ENCODE measurements around the gene NDUFS3. TPM values are rescaled to one million over a fixed set of nuclear protein-coding genes. Genes with fewer than 3 reads are reported as not detected.

The NDUFS3 gene
- total and polyA plus RNA-seq, 8 donors = 28.6 to 210 (median 114) TPM

- no peaks in the 10 kb centered on the region for H3K9me3 ChIP-seq
- TF ChIP-seq EP300 (IDR thresholded peaks at IDR 0.05) (no peak), POLR2AphosphoS5 (IDR thresholded peaks at IDR 0.05) (no peak), POLR2A (IDR thresholded peaks at IDR 0.05) (no peak)
- TF ChIP-seq, protein P1, sequence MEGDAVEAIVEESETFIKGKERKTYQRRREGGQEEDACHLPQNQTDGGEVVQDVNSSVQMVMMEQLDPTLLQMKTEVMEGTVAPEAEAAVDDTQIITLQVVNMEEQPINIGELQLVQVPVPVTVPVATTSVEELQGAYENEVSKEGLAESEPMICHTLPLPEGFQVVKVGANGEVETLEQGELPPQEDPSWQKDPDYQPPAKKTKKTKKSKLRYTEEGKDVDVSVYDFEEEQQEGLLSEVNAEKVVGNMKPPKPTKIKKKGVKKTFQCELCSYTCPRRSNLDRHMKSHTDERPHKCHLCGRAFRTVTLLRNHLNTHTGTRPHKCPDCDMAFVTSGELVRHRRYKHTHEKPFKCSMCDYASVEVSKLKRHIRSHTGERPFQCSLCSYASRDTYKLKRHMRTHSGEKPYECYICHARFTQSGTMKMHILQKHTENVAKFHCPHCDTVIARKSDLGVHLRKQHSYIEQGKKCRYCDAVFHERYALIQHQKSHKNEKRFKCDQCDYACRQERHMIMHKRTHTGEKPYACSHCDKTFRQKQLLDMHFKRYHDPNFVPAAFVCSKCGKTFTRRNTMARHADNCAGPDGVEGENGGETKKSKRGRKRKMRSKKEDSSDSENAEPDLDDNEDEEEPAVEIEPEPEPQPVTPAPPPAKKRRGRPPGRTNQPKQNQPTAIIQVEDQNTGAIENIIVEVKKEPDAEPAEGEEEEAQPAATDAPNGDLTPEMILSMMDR (IDR thresholded peaks at IDR 0.05) = no peak
- peak overlapping the region; percentile 81 to 95 (median 92) for H3K4me3 ChIP-seq
- no peak for DNase-seq
- H3K4me1 ChIP-seq = peaks cover 5 to 33% (median 18%) of the 10 kb centered on the region in 4 donors
- peaks cover 0 to 19% (median 11%) of the 10 kb centered on the region in 4 donors for H3K36me3 ChIP-seq
- WGBS, 5 donors = 9 to 13% (median 10%) methylated on average over 11 of the region's 11 CpGs
- H3K27ac ChIP-seq = peak overlapping the region; percentile 80 to 89 (median 87)
- no peaks in the 10 kb centered on the region for H3K27me3 ChIP-seq
- intact Hi-C loops (cut with DNase I; ENCODE audit: low total_unique reads) = no loop called here
Measured at GRCh38 chr11:47564933-47565339, 13.9 kb upstream of the NDUFS3 start.

DNA sequence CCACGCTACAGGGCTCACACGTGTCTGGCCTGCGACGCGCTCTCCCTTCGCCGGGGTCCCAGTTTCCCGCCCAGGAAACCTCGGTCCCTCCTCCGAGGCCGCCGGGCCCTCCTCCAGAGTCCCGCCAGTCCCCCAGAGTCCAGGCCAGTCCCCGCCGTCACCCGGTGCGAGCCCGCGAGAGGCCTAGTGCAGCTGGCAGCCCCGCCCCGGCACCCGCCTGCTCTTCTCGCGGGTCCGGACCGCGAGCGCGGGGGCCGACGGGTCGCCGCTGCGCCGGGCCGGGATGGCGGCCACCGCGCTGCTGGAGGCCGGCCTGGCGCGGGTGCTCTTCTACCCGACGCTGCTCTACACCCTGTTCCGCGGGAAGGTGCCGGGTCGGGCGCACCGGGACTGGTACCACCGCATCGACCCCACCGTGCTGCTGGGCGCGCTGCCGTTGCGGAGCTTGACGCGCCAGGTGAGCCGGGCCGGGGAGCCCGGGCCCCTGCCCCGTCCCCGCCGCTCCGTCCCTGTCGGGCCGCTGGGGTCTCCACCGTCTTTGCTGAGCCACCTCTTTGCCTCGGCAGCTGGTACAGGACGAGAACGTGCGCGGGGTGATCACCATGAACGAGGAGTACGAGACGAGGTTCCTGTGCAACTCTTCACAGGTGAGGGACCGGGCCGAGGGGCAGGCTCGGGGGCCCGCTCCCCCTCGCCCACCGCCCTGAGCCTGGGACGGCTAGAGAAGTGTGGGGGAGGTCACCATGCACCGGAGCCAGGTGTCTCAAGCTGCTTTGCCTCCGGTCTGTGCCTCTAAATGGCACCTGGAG, 13.3 kb upstream of the NDUFS3 start, which contains the start of gene PTPMT1:
TSS of gene PTPMT1 (plus strand) at position 260 of the 809 bp plus-strand sequence. CDS start at position 284, 24 bp downstream.
- H3K9me3 ChIP-seq = no peaks in the 10 kb centered on the region
- peaks cover 0 to 25% (median 17%) of the 10 kb centered on the region in 4 donors for H3K36me3 ChIP-seq
- H3K27me3 ChIP-seq = no peaks in the 10 kb centered on the region
- H3K4me1 ChIP-seq = peaks cover 5 to 33% (median 18%) of the 10 kb centered on the region in 4 donors
- peak within 1 kb of the TSS; percentile 81 to 95 (median 92) for H3K4me3 ChIP-seq
- 0 to 2% (median 1%) methylated on average over 11 to 86 of the region's 86 CpGs for WGBS, 5 donors
- peak within 1 kb of the TSS; percentile 80 to 89 (median 87) for H3K27ac ChIP-seq
- TF ChIP-seq POLR2AphosphoS5 (IDR thresholded peaks at IDR 0.05) = peak in 2 of 3 donors; percentile 16 to 38
- TF ChIP-seq, protein P1 (IDR thresholded peaks at IDR 0.05) = no peak
- peak; percentile 77 to 94 for DNase-seq
- intact Hi-C loops (cut with DNase I; ENCODE audit: low total_unique reads) = no loop called here

DNA sequence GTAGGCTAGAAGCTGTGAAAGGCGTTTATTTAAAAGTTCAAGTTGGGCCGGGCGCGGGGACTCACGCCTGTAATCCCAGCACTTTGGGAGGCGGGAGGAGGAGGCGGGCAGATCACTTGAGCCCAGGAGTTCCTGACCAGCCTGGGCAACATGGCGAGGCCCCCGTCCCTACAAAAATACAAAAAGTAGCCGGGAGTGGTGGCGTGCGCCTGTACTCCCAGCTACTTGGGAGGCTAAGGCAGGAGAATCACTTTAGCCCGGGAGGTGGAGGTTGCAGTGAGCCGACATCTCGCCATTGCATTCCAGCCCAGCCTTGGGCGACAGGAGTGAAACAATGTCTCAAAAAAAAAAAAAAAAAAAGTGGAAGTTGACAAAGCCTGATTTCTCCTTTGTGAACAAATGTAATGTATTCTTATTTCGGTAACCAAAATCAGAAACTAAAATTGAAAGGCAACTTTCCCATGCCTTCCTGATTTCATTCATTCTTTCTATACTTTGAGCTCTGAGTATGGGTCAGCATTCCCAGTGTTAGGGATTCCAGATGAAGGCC, 12.7 kb upstream of the NDUFS3 start:
- Histone ChIP-seq H3K27me3 (no peaks in the 10 kb centered on the region), H3K27ac (peak overlapping the region; percentile 80 to 89 (median 87)), H3K9me3 (no peaks in the 10 kb centered on the region), H3K36me3 (peaks cover 0 to 32% (median 23%) of the 10 kb centered on the region in 4 donors), H3K4me3 (peak overlapping the region; percentile 81 to 95 (median 92)), H3K4me1 (peaks cover 5 to 33% (median 19%) of the 10 kb centered on the region in 4 donors)
- DNase-seq = peak; percentile 33 to 35
- TF ChIP-seq EP300 (IDR thresholded peaks at IDR 0.05) (no peak), POLR2AphosphoS5 (IDR thresholded peaks at IDR 0.05) (no peak), POLR2A (IDR thresholded peaks at IDR 0.05) (no peak)
- TF ChIP-seq, protein P1 (IDR thresholded peaks at IDR 0.05) = no peak
- 18 to 37% (median 21%) methylated on average over 17 of the region's 17 CpGs for WGBS, 5 donors
- intact Hi-C loops (cut with DNase I; ENCODE audit: low total_unique reads) = no loop called here

DNA sequence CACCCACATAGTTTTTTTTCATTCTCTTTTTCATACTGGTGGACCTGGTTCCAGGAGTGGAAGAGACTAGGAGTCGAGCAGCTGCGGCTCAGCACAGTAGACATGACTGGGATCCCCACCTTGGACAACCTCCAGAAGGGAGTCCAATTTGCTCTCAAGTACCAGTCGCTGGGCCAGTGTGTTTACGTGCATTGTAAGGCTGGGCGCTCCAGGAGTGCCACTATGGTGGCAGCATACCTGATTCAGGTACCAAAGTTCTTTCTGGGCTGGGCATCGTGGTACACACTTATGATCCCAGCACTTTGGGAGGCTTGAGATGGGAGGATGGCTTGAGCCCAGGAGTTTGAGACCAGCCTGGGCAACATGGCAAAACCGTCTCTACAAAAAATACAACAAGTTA, 9.2 kb upstream of the NDUFS3 start:
- Histone ChIP-seq H3K27me3 (no peaks in the 10 kb centered on the region), H3K36me3 (peaks cover 15 to 66% (median 58%) of the 10 kb centered on the region in 4 donors), H3K4me1 (peaks cover 5 to 49% (median 22%) of the 10 kb centered on the region in 4 donors), H3K9me3 (no peaks in the 10 kb centered on the region), H3K27ac (no peak overlapping the region), H3K4me3 (no peak overlapping the region)
- TF ChIP-seq POLR2A (IDR thresholded peaks at IDR 0.05) = no peak
- TF ChIP-seq EP300 (IDR thresholded peaks at IDR 0.05) = no peak
- TF ChIP-seq, protein P1 (IDR thresholded peaks at IDR 0.05) = no peak
- no peak for TF ChIP-seq POLR2AphosphoS5 (IDR thresholded peaks at IDR 0.05)
- intact Hi-C loops (cut with DNase I; ENCODE audit: low total_unique reads) = no loop called here
- 94 to 99% (median 97%) methylated on average over 6 to 7 of the region's 7 CpGs for WGBS, 5 donors
- DNase-seq = no peak
